WTC11 (cell line): Measurements from ENCODE around the gene FBXO48. TPM values are rescaled to one million over a fixed set of nuclear protein-coding genes. Genes with fewer than 3 reads are reported as not detected.

Source experiments
- ATAC-seq: fragments of 200-7000 bp; cut with Tn5 transposase; 2 replicates; pipeline ENCODE4 v1.10.0; 2021; ENCODE audit warnings: mild to moderate bottlenecking, moderate library complexity
- CTCF ChIA-PET: fragments of 300-600 bp; sonication (Branson Sonifier 250); formaldehyde crosslinking; loops from one replicate; lab custom pipeline; 2021; ENCODE audit warnings: antibody characterized with exemption; lab: Charles Lee
- POLR2A ChIA-PET: fragments of 350-600 bp; sonication (Branson Sonifier 250); formaldehyde crosslinking; loops from one replicate; lab custom pipeline; 2021; ENCODE audit warnings: antibody characterized with exemption; lab: Charles Lee
- DNase-seq: peaks from one replicate; pipeline ENCODE4 v3.0.0; 2021; ENCODE audit warnings: low spot score
- H3K27ac Mint-ChIP-seq: 2 replicates; pipeline ENCODE4 v1.8.0; 2021; ENCODE audit warnings: mixed read lengths
- H3K27me3 Mint-ChIP-seq: 2 replicates; pipeline ENCODE4 v1.8.0; 2021; ENCODE audit warnings: low read depth, mild to moderate bottlenecking, moderate library complexity, mixed read lengths
- H3K36me3 Mint-ChIP-seq: 2 replicates; pipeline ENCODE4 v1.8.0; 2021; ENCODE audit warnings: mixed read lengths
- H3K4me1 Mint-ChIP-seq: 2 replicates; pipeline ENCODE4 v1.8.0; 2022; ENCODE audit warnings: mixed read lengths
- H3K4me3 Mint-ChIP-seq: 2 replicates; pipeline ENCODE4 v1.8.0; 2021; ENCODE audit warnings: mild to moderate bottlenecking, moderate library complexity, mixed read lengths
- H3K9me3 Mint-ChIP-seq: 2 replicates; pipeline ENCODE4 v1.8.0; 2021; ENCODE audit warnings: mixed read lengths
- ATF1 ChIP-seq: sonication (generic); formaldehyde crosslinking; IDR thresholded peaks from 2 replicates; pipeline ENCODE4 v1.8.1; 2023; ENCODE audit warnings: mild to moderate bottlenecking, moderate library complexity, missing genetic modification reagents
- CREM ChIP-seq: sonication (generic); formaldehyde crosslinking; IDR thresholded peaks from 2 replicates; pipeline ENCODE4 v1.8.1; 2022; ENCODE audit warnings: mild to moderate bottlenecking, missing genetic modification reagents, moderate library complexity
- ESRRA ChIP-seq: sonication (generic); formaldehyde crosslinking; IDR thresholded peaks from 2 replicates; pipeline ENCODE4 v1.8.1; 2022; ENCODE audit warnings: mild to moderate bottlenecking, missing genetic modification reagents, borderline replicate concordance
- ETV6 ChIP-seq: sonication (generic); formaldehyde crosslinking; IDR thresholded peaks from 2 replicates; pipeline ENCODE4 v1.8.1; 2022; ENCODE audit warnings: mild to moderate bottlenecking, missing genetic modification reagents
- IRF2 ChIP-seq: sonication (generic); formaldehyde crosslinking; IDR thresholded peaks from 2 replicates; pipeline ENCODE4 v1.8.0; 2022; ENCODE audit warnings: low read depth, missing genetic modification reagents, borderline replicate concordance
- KAT7 ChIP-seq: sonication (generic); formaldehyde crosslinking; IDR thresholded peaks from 2 replicates; pipeline ENCODE4 v1.8.1; 2023; ENCODE audit warnings: missing genetic modification reagents, mild to moderate bottlenecking, borderline replicate concordance
- NR1H2 ChIP-seq: sonication (generic); formaldehyde crosslinking; IDR thresholded peaks from 2 replicates; pipeline ENCODE4 v1.9.0; 2021; ENCODE audit warnings: mild to moderate bottlenecking, moderate library complexity, missing genetic modification reagents
- OVOL2 ChIP-seq: fragments of 250-450 bp; sonication (Bioruptor Pico); IDR thresholded peaks from 2 replicates; pipeline ENCODE4 v1.9.0; 2021; ENCODE audit warnings: mild to moderate bottlenecking, borderline replicate concordance
- PRRX2 ChIP-seq: fragments of 250-450 bp; sonication (Bioruptor Pico); IDR thresholded peaks from 2 replicates; pipeline ENCODE4 v1.8.0; 2021; ENCODE audit warnings: mild to moderate bottlenecking
- SMAD4 ChIP-seq: sonication (generic); formaldehyde crosslinking; IDR thresholded peaks from 2 replicates; pipeline ENCODE4 v1.8.0; 2022; ENCODE audit warnings: mild to moderate bottlenecking, missing genetic modification reagents
- SP1 ChIP-seq: sonication (generic); formaldehyde crosslinking; conservative IDR thresholded peaks from 2 replicates; pipeline ENCODE4 v1.8.1; 2022; ENCODE audit warnings: missing genetic modification reagents
- ZNF317 ChIP-seq: sonication (generic); formaldehyde crosslinking; IDR thresholded peaks from 2 replicates; pipeline ENCODE4 v1.8.1; 2023; ENCODE audit warnings: low read depth, mild to moderate bottlenecking, moderate library complexity, missing genetic modification reagents, borderline replicate concordance
- total RNA-seq: library from RNA; stranded (reverse); gene quantifications from 3 replicates; pipeline ENCODE4 v1.2.3, GENCODE V29; 2021
- TF ChIP-seq, protein P1 (sequence below): sonication (generic); formaldehyde crosslinking; IDR thresholded peaks from 2 replicates; pipeline ENCODE4 v1.8.1; 2023; ENCODE audit warnings: mild to moderate bottlenecking, missing genetic modification reagents
- TF ChIP-seq, protein P2 (sequence below): fragments of 250-450 bp; sonication (Bioruptor Pico); conservative IDR thresholded peaks from 2 replicates; pipeline ENCODE4 v1.9.0; 2021; ENCODE audit warnings: mild to moderate bottlenecking
- TF ChIP-seq, protein P3 (sequence below): sonication (generic); formaldehyde crosslinking; IDR thresholded peaks from 2 replicates; pipeline ENCODE4 v1.8.0; 2022; ENCODE audit warnings: mild to moderate bottlenecking, missing genetic modification reagents
- TF ChIP-seq, protein P4 (sequence below): sonication (generic); formaldehyde crosslinking; IDR thresholded peaks from 2 replicates; pipeline ENCODE4 v1.8.1; 2023; ENCODE audit warnings: mild to moderate bottlenecking, missing genetic modification reagents
- TF ChIP-seq, protein P5 (sequence below): sonication (generic); formaldehyde crosslinking; IDR thresholded peaks from 2 replicates; pipeline ENCODE4 v1.8.1; 2022; ENCODE audit warnings: missing genetic modification reagents, borderline replicate concordance
- TF ChIP-seq, protein P6 (sequence below): sonication (generic); formaldehyde crosslinking; conservative IDR thresholded peaks from 2 replicates; pipeline ENCODE4 v1.8.1; 2023; ENCODE audit warnings: mild to moderate bottlenecking, low read depth, missing genetic modification reagents, moderate library complexity

FBXO48 gene
- total RNA-seq, 1 experiment from 2014 or later, result 1.3 TPM

DNA sequence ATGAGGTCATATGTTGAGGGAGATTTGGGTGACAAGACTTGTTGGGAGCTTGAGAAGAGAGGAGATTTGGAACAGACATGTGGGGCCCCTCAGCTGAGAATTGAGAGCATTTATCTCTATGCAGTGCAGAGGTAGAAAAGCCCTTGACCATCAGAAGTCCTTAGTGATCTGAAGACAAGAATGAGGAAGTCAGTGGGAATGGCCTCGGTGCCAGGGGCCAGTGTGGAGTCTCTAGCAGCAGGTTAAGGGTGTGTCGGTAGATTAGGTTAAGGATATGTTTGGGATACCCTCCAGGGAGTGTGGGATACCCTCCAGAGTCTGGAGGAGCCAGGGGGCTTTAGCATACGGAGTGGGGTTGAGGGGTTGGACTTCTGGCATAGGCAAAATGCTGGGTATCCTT is 41.6 kb downstream of the FBXO48 start:
- TF ChIP-seq ZNF317, result no peak
- no peak for TF ChIP-seq ESRRA
- no peak for TF ChIP-seq CREM (CRISPR knock-in tag)
- TF ChIP-seq PRRX2 (CRISPR knock-in tag), result no peak
- TF ChIP-seq NR1H2 (CRISPR knock-in tag), result no peak
- no peak for TF ChIP-seq IRF2 (CRISPR knock-in tag)
- TF ChIP-seq, protein P1, sequence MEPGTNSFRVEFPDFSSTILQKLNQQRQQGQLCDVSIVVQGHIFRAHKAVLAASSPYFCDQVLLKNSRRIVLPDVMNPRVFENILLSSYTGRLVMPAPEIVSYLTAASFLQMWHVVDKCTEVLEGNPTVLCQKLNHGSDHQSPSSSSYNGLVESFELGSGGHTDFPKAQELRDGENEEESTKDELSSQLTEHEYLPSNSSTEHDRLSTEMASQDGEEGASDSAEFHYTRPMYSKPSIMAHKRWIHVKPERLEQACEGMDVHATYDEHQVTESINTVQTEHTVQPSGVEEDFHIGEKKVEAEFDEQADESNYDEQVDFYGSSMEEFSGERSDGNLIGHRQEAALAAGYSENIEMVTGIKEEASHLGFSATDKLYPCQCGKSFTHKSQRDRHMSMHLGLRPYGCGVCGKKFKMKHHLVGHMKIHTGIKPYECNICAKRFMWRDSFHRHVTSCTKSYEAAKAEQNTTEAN (CRISPR knock-in tag), result no peak
- TF ChIP-seq, protein P2, sequence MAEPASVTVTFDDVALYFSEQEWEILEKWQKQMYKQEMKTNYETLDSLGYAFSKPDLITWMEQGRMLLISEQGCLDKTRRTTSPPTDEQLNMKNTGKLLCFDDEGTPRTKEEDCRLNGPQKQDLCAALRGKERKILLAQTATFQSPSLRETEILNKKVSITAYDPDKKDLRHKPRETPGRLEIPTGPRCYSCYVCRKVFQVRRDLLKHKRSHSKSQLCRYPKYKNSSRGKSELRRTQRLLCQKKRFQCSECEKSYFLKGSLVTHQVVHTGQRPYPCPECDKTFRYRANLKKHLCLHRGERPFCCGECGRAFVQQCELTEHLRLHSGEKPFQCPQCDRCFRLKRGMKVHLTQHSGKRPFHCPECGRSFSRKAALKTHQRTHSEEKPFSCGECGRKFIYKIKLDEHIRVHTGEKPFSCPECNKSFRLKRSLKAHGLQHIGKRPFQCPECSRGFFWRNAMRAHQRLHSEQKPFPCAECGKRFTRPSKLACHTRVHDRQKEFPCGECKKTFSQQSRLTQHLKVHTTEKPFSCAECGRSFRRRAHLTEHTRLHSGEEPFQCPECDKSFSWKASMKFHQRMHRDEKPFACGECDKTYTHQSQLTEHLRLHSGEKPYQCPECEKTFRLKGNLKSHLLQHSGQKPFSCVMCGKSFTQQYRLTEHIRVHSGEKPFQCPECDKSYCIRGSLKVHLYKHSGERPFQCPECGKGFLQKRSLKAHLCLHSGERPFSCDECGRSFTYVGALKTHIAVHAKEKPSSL (CRISPR knock-in tag), result no peak
- TF ChIP-seq, protein P3, sequence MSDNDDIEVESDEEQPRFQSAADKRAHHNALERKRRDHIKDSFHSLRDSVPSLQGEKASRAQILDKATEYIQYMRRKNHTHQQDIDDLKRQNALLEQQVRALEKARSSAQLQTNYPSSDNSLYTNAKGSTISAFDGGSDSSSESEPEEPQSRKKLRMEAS, result no peak
- TF ChIP-seq SMAD4 (CRISPR knock-in tag), result no peak
- TF ChIP-seq ETV6 (CRISPR knock-in tag), result no peak
- DNase-seq, result no peak
- no peaks in the 10 kb centered on the region for H3K4me1 Mint-ChIP-seq
- H3K36me3 Mint-ChIP-seq, result no peaks in the 10 kb centered on the region
- H3K27ac Mint-ChIP-seq, result no peak overlapping the region
- CTCF ChIA-PET, result no interaction called here
- H3K27me3 Mint-ChIP-seq, result no peaks in the 10 kb centered on the region
- no peaks in the 10 kb centered on the region for H3K9me3 Mint-ChIP-seq
- POLR2A ChIA-PET, result no interaction called here
- no peak overlapping the region for H3K4me3 Mint-ChIP-seq
- ATAC-seq, result no peak

DNA sequence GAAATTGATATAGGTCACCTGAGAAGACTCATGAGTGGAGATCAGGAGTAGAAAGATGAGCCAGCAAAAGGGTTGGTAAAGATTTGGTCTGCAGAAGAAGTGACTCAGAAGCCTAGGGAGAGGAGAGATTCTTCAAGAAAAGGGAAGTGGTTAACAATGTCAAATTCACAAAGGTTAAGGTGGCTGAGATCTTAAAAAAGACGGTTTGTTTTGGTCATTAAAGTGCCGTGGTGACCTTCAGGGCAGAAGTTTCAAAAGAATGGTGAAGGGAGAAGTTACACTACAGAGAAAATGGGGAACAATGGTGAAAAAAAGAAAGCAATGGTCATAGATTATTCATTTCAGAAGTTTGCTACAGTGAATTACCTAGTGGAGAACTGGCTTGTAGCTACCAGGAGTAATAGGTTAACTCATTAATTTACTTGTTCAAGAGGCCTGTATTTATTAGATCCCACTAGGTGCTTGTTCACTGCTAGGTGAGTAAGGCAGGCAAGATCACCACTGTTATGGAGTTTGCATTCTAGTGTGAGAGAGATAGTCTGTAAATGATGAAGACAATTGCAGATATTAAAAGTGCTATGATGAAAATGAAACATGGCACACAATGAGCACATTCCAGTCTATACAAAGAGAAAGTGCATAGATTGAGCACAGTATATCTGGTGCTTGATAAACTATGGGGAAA is 43.0 kb downstream of the FBXO48 start:
- ChIA-PET CTCF (interaction anchor here (0.7 kb wide), 1 partner anchor 589 kb away, joined by 3 read pairs; the partner anchor contains the start of gene ANTXR1), POLR2A (no interaction called here)
- ATAC-seq (no peak), DNase-seq (no peak)
- no peak overlapping the region for H3K4me3 Mint-ChIP-seq
- peaks cover 5% of the 10 kb centered on the region for H3K4me1 Mint-ChIP-seq
- no peaks in the 10 kb centered on the region for H3K9me3 Mint-ChIP-seq
- no peaks in the 10 kb centered on the region for H3K27me3 Mint-ChIP-seq
- no peak overlapping the region for H3K27ac Mint-ChIP-seq
- H3K36me3 Mint-ChIP-seq, result no peaks in the 10 kb centered on the region
- TF ChIP-seq SP1 (CRISPR knock-in tag) (no peak), ATF1 (CRISPR knock-in tag) (no peak), KAT7 (CRISPR knock-in tag) (no peak), CREM (CRISPR knock-in tag) (no peak), OVOL2 (CRISPR knock-in tag) (no peak)
- TF ChIP-seq, protein P4, sequence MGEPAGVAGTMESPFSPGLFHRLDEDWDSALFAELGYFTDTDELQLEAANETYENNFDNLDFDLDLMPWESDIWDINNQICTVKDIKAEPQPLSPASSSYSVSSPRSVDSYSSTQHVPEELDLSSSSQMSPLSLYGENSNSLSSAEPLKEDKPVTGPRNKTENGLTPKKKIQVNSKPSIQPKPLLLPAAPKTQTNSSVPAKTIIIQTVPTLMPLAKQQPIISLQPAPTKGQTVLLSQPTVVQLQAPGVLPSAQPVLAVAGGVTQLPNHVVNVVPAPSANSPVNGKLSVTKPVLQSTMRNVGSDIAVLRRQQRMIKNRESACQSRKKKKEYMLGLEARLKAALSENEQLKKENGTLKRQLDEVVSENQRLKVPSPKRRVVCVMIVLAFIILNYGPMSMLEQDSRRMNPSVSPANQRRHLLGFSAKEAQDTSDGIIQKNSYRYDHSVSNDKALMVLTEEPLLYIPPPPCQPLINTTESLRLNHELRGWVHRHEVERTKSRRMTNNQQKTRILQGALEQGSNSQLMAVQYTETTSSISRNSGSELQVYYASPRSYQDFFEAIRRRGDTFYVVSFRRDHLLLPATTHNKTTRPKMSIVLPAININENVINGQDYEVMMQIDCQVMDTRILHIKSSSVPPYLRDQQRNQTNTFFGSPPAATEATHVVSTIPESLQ (CRISPR knock-in tag), result no peak
- TF ChIP-seq, protein P5, sequence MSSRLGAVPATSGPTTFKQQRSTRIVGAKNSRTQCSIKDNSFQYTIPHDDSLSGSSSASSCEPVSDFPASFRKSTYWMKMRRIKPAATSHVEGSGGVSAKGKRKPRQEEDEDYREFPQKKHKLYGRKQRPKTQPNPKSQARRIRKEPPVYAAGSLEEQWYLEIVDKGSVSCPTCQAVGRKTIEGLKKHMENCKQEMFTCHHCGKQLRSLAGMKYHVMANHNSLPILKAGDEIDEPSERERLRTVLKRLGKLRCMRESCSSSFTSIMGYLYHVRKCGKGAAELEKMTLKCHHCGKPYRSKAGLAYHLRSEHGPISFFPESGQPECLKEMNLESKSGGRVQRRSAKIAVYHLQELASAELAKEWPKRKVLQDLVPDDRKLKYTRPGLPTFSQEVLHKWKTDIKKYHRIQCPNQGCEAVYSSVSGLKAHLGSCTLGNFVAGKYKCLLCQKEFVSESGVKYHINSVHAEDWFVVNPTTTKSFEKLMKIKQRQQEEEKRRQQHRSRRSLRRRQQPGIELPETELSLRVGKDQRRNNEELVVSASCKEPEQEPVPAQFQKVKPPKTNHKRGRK (CRISPR knock-in tag), result no peak
- TF ChIP-seq, protein P6, sequence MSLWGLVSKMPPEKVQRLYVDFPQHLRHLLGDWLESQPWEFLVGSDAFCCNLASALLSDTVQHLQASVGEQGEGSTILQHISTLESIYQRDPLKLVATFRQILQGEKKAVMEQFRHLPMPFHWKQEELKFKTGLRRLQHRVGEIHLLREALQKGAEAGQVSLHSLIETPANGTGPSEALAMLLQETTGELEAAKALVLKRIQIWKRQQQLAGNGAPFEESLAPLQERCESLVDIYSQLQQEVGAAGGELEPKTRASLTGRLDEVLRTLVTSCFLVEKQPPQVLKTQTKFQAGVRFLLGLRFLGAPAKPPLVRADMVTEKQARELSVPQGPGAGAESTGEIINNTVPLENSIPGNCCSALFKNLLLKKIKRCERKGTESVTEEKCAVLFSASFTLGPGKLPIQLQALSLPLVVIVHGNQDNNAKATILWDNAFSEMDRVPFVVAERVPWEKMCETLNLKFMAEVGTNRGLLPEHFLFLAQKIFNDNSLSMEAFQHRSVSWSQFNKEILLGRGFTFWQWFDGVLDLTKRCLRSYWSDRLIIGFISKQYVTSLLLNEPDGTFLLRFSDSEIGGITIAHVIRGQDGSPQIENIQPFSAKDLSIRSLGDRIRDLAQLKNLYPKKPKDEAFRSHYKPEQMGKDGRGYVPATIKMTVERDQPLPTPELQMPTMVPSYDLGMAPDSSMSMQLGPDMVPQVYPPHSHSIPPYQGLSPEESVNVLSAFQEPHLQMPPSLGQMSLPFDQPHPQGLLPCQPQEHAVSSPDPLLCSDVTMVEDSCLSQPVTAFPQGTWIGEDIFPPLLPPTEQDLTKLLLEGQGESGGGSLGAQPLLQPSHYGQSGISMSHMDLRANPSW (CRISPR knock-in tag), result no peak
